VCaP (cell line): ENCODE data around the gene PRUNE1.
A peak's percentile ranks its signal among the peaks of the same experiment; 100 is the strongest.

Source experiments
- H3K27ac ChIP-seq: fragments of 450-650 bp; 2 replicates; pipeline ENCODE4 v1.5.1; 2017
- CTCF ChIP-seq: fragments of 450-650 bp; conservative IDR thresholded peaks from 2 replicates; pipeline ENCODE4 v1.5.1; 2017; ENCODE audit warnings: mild to moderate bottlenecking, moderate library complexity

PRUNE1 gene

GRCh38 chr1:151032164-151032563 is 23.9 kb downstream of the PRUNE1 start:
- no peak for TF ChIP-seq CTCF

GRCh38 chr1:151035167-151035566 is 26.9 kb downstream of the PRUNE1 start:
- no peak overlapping the region for H3K27ac ChIP-seq

More at GRCh38 chr1:151032164-151032563, 23.9 kb downstream of the PRUNE1 start:
- H3K27ac ChIP-seq, result no peak overlapping the region

GRCh38 chr1:151036356-151036755 is 28.1 kb downstream of the PRUNE1 start, which contains the start of gene BNIPL:
Gene BNIPL, plus strand, starts transcription at chr1:151036586. Its CDS starts 140 bp downstream, at chr1:151036726.
- no peak within 1 kb of the TSS for H3K27ac ChIP-seq
- no peak for TF ChIP-seq CTCF

More at GRCh38 chr1:151035167-151035566, 26.9 kb downstream of the PRUNE1 start:
- no peak for TF ChIP-seq CTCF

- no peak for TF ChIP-seq CTCF
- no peak overlapping the region for H3K27ac ChIP-seq
Measured at GRCh38 chr1:151037032-151037431, 28.8 kb downstream of the PRUNE1 start.

GRCh38 chr1:151039521-151039920 is 31.3 kb downstream of the PRUNE1 start:
- no peak for TF ChIP-seq CTCF
- H3K27ac ChIP-seq, result no peak overlapping the region

- H3K27ac ChIP-seq, result no peak overlapping the region
- TF ChIP-seq CTCF, result no peak
Measured at GRCh38 chr1:151043163-151043562, 34.9 kb downstream of the PRUNE1 start.

- TF ChIP-seq CTCF, result no peak
- peak within 1 kb of the TSS; percentile 98 for H3K27ac ChIP-seq
Measured at GRCh38 chr1:151047591-151047924, 39.3 kb downstream of the PRUNE1 start, which contains the start of gene C1orf56. Gene C1orf56, plus strand, starts transcription at chr1:151047751. Its CDS starts 97 bp downstream, at chr1:151047848.
